Progenitor cell of endocrine pancreas (in vitro differentiated cells): ENCODE data around the gene DOK1. TPM values are rescaled to one million over a fixed set of nuclear protein-coding genes. Genes with fewer than 3 reads are reported as not detected.

Experiments
- DNase-seq: peaks from one replicate; pipeline ENCODE4 v3.0.0; 2021; ENCODE audit warnings: low spot score; ENCODE audit not compliant: unreplicated experiment
- H3K27ac Mint-ChIP-seq: 2 replicates; pipeline ENCODE4 v1.8.0; 2021; ENCODE audit warnings: mild to moderate bottlenecking, moderate library complexity, mixed read lengths
- H3K27me3 Mint-ChIP-seq: 2 replicates; pipeline ENCODE4 v1.8.0; 2021; ENCODE audit warnings: mixed read lengths
- H3K36me3 Mint-ChIP-seq: 2 replicates; pipeline ENCODE4 v1.8.0; 2022; ENCODE audit warnings: mixed read lengths; ENCODE audit not compliant: insufficient read depth
- H3K4me1 Mint-ChIP-seq: 2 replicates; pipeline ENCODE4 v1.8.0; 2021; ENCODE audit warnings: low read depth, mixed read lengths
- H3K4me3 Mint-ChIP-seq: 2 replicates; pipeline ENCODE4 v1.8.0; 2021; ENCODE audit warnings: low read depth, mild to moderate bottlenecking, moderate library complexity, mixed read lengths
- H3K9me3 Mint-ChIP-seq: 2 replicates; pipeline ENCODE4 v1.8.0; 2021; ENCODE audit warnings: low read depth, mixed read lengths
- CTCF ChIP-seq: fragments of 200-600 bp; sonication (generic); IDR thresholded peaks from one replicate; pipeline ENCODE4 v1.5.0; 2021; ENCODE audit warnings: antibody characterized with exemption, mild to moderate bottlenecking; ENCODE audit not compliant: unreplicated experiment
- total RNA-seq: library from RNA; stranded (reverse); gene quantifications from 2 replicates; pipeline ENCODE4 v1.2.1, GENCODE V29; 2021

The DOK1 gene
- total RNA-seq, 1 donor from 2014 or later, result 18.5 TPM

- peaks cover 30% of the 10 kb centered on the region for H3K27me3 Mint-ChIP-seq
These were observed 2.3 kb upstream of the DOK1 start for GRCh38 chr2:74551942-74552913.

GRCh38 chr2:74552914-74553811 lies 1.4 kb upstream of the DOK1 start:
- DNase-seq, result no peak
- no peaks in the 10 kb centered on the region for H3K9me3 Mint-ChIP-seq
- no peaks in the 10 kb centered on the region for H3K36me3 Mint-ChIP-seq
- peak overlapping the region; percentile 97 for H3K27ac Mint-ChIP-seq
- no peak for TF ChIP-seq CTCF
- H3K27me3 Mint-ChIP-seq, result peaks cover 23% of the 10 kb centered on the region
- H3K4me3 Mint-ChIP-seq, result peak overlapping the region; percentile 84
- H3K4me1 Mint-ChIP-seq, result peaks cover 16% of the 10 kb centered on the region

More at GRCh38 chr2:74551942-74552913, 2.3 kb upstream of the DOK1 start:
- Mint-ChIP-seq H3K9me3 (no peaks in the 10 kb centered on the region), H3K4me1 (peaks cover 16% of the 10 kb centered on the region), H3K36me3 (no peaks in the 10 kb centered on the region), H3K4me3 (peak overlapping the region; percentile 54), H3K27ac (peak overlapping the region; percentile 22)
- no peak for TF ChIP-seq CTCF
- DNase-seq, result no peak

- no peaks in the 10 kb centered on the region for H3K9me3 Mint-ChIP-seq
- H3K27ac Mint-ChIP-seq, result peak overlapping the region; percentile 96
- H3K4me1 Mint-ChIP-seq, result peaks cover 16% of the 10 kb centered on the region
- DNase-seq, result peak; percentile 44
- TF ChIP-seq CTCF, result peak; percentile 8
- H3K4me3 Mint-ChIP-seq, result peak overlapping the region; percentile 88
- no peaks in the 10 kb centered on the region for H3K36me3 Mint-ChIP-seq
- peaks cover 19% of the 10 kb centered on the region for H3K27me3 Mint-ChIP-seq
These were observed 456 bp downstream of the DOK1 start for GRCh38 chr2:74554820-74555531.

- H3K4me1 Mint-ChIP-seq, result peaks cover 16% of the 10 kb centered on the region
- no peaks in the 10 kb centered on the region for H3K9me3 Mint-ChIP-seq
- H3K4me3 Mint-ChIP-seq, result peak overlapping the region; percentile 88
- no peak for TF ChIP-seq CTCF
- H3K36me3 Mint-ChIP-seq, result no peaks in the 10 kb centered on the region
- peaks cover 19% of the 10 kb centered on the region for H3K27me3 Mint-ChIP-seq
- peak overlapping the region; percentile 96 for H3K27ac Mint-ChIP-seq
- no peak for DNase-seq
These were observed 1.1 kb downstream of the DOK1 start for GRCh38 chr2:74555610-74556103.
